22Rv1 (cell line): ENCODE results near the gene NDN.
A peak's percentile ranks its signal among the peaks of the same experiment; 100 is the strongest.

ENCODE experiments used
- H3K27ac ChIP-seq: fragments of 450-650 bp; 2 replicates; pipeline ENCODE4 v1.5.1; 2017
- CTCF ChIP-seq: fragments of 450-650 bp; IDR thresholded peaks from 2 replicates; pipeline ENCODE4 v1.5.1; 2017; ENCODE audit warnings: mild to moderate bottlenecking
- ZFX ChIP-seq: fragments of 450-650 bp; IDR thresholded peaks from 2 replicates; pipeline ENCODE4 v1.6.1; 2017; ENCODE audit warnings: antibody characterized with exemption, borderline replicate concordance

NDN gene

GRCh38 chr15:23690450-23690852 is 3.3 kb upstream of the NDN start:
- TF ChIP-seq ZFX (no peak), CTCF (no peak)
- no peak overlapping the region for H3K27ac ChIP-seq

GRCh38 chr15:23690015-23690414 is 2.9 kb upstream of the NDN start:
- TF ChIP-seq ZFX (no peak), CTCF (no peak)
- no peak overlapping the region for H3K27ac ChIP-seq

- TF ChIP-seq CTCF, result no peak
- no peak for TF ChIP-seq ZFX
- H3K27ac ChIP-seq, result no peak overlapping the region
Observed at GRCh38 chr15:23686466-23687142, 501 bp downstream of the NDN start.

- TF ChIP-seq CTCF (no peak), ZFX (no peak)
- H3K27ac ChIP-seq, result no peak overlapping the region
Observed at GRCh38 chr15:23671481-23671880, 15.6 kb downstream of the NDN start.

GRCh38 chr15:23670970-23671369 is 16.1 kb downstream of the NDN start:
- no peak for TF ChIP-seq ZFX
- TF ChIP-seq CTCF, result no peak

GRCh38 chr15:23663232-23663631 is 23.9 kb downstream of the NDN start:
- no peak overlapping the region for H3K27ac ChIP-seq
- TF ChIP-seq ZFX, result no peak
- TF ChIP-seq CTCF, result no peak; the same call in 1 of the 2 replicates

More at GRCh38 chr15:23670970-23671369, 16.1 kb downstream of the NDN start:
- no peak overlapping the region for H3K27ac ChIP-seq

- H3K27ac ChIP-seq, result no peak overlapping the region
- TF ChIP-seq CTCF (peak; percentile 79), ZFX (no peak)
Observed at GRCh38 chr15:23648920-23649515, 38.1 kb downstream of the NDN start.
